GM23338 (cell line): ENCODE data around the gene M1AP. TPM values are rescaled to one million over a fixed set of nuclear protein-coding genes. Genes with fewer than 3 reads are reported as not detected.

ENCODE experiments used
- ATAC-seq: fragments of 200-7000 bp; cut with Tn5 transposase; 3 replicates; pipeline ENCODE4 v1.9.1; 2020
- DNase-seq: peaks from one replicate; pipeline ENCODE4 v3.0.0-alpha.2; 2015; ENCODE audit warnings: low spot score
- H2AFZ ChIP-seq: fragments of 200-600 bp; sonication (generic); 2 replicates; pipeline ENCODE4 v1.8.0; 2016; ENCODE audit warnings: antibody characterized with exemption, mild to moderate bottlenecking, moderate library complexity
- H3F3A ChIP-seq: fragments of 200-600 bp; sonication (generic); replicated peaks from 2 replicates; pipeline ENCODE4 v1.8.0; 2017; ENCODE audit warnings: antibody characterized with exemption, mixed run types, low read depth
- H3K27ac ChIP-seq: fragments of 200-600 bp; sonication (generic); 2 replicates; pipeline ENCODE4 v1.6.1; 2016; ENCODE audit warnings: low read depth
- H3K27me3 ChIP-seq: fragments of 200-600 bp; sonication (generic); 2 replicates; pipeline ENCODE4 v1.8.0; 2016; ENCODE audit warnings: mild to moderate bottlenecking, mixed run types, moderate library complexity; ENCODE audit not compliant: insufficient read depth
- H3K36me3 ChIP-seq: fragments of 200-600 bp; sonication (generic); 2 replicates; pipeline ENCODE4 v1.8.0; 2016; ENCODE audit warnings: mild to moderate bottlenecking; ENCODE audit not compliant: insufficient read depth
- H3K4me1 ChIP-seq: fragments of 200-600 bp; sonication (generic); 2 replicates; pipeline ENCODE4 v1.8.0; 2016; ENCODE audit warnings: mild to moderate bottlenecking, moderate library complexity; ENCODE audit not compliant: insufficient read depth
- H3K4me2 ChIP-seq: fragments of 200-600 bp; sonication (generic); 2 replicates; pipeline ENCODE4 v1.7.1; 2017; ENCODE audit warnings: mixed run types
- H3K4me3 ChIP-seq: fragments of 200-600 bp; sonication (generic); 2 replicates; pipeline ENCODE4 v1.6.1; 2016; ENCODE audit warnings: mixed run types
- H3K79me2 ChIP-seq: fragments of 200-600 bp; sonication (generic); replicated peaks from 2 replicates; pipeline ENCODE4 v1.8.0; 2017; ENCODE audit warnings: mild to moderate bottlenecking; ENCODE audit not compliant: insufficient read depth
- H3K9me2 ChIP-seq: fragments of 200-600 bp; sonication (generic); 2 replicates; pipeline ENCODE4 v1.8.0; 2017; ENCODE audit not compliant: insufficient read depth
- H4K20me1 ChIP-seq: fragments of 200-600 bp; sonication (generic); replicated peaks from 2 replicates; pipeline ENCODE4 v1.8.0; 2017; ENCODE audit warnings: mild to moderate bottlenecking; ENCODE audit not compliant: insufficient read depth
- H3K27ac Mint-ChIP-seq: 2 replicates; pipeline ENCODE4 v1.8.0; 2020; ENCODE audit warnings: inconsistent platforms, mild to moderate bottlenecking, moderate library complexity, mixed read lengths
- H3K27me3 Mint-ChIP-seq: 3 replicates; pipeline ENCODE4 v1.8.0; 2022; ENCODE audit warnings: low read depth, mild to moderate bottlenecking, moderate library complexity, mixed read lengths, inconsistent platforms; ENCODE audit not compliant: insufficient read depth, poor library complexity
- H3K36me3 Mint-ChIP-seq: 3 replicates; pipeline ENCODE4 v1.8.0; 2021; ENCODE audit warnings: low read depth, mild to moderate bottlenecking, inconsistent platforms, moderate library complexity, mixed read lengths
- H3K4me1 Mint-ChIP-seq: 3 replicates; pipeline ENCODE4 v1.8.0; 2020; ENCODE audit warnings: mild to moderate bottlenecking, inconsistent platforms, mixed read lengths
- H3K4me3 Mint-ChIP-seq: 3 replicates; pipeline ENCODE4 v1.8.0; 2021; ENCODE audit warnings: moderate library complexity, mild to moderate bottlenecking, inconsistent platforms, mixed read lengths
- H3K9me3 Mint-ChIP-seq: 3 replicates; pipeline ENCODE4 v1.8.0; 2020; ENCODE audit warnings: moderate library complexity, mild to moderate bottlenecking, inconsistent platforms, mixed read lengths
- CREB1 ChIP-seq: fragments of 250-450 bp; sonication (Bioruptor Pico); IDR thresholded peaks from 2 replicates; pipeline ENCODE4 v1.5.0; 2020; ENCODE audit warnings: low read depth, mild to moderate bottlenecking, moderate library complexity
- CTCF ChIP-seq, 2 experiments: fragments of 200-600 bp in 1 of 2; sonication (generic) in 1 of 2; conservative IDR thresholded peaks; 2 replicates each; pipeline versions ENCODE4 v1.5.1 to v1.6.1; 2016 to 2017; ENCODE audit warnings: antibody characterized with exemption in 2 of 2, low read depth in 2 of 2, mild to moderate bottlenecking in 2 of 2, moderate library complexity in 1 of 2
- ETS1 ChIP-seq: IDR thresholded peaks from 2 replicates; pipeline ENCODE4 v1.6.1; 2016; ENCODE audit warnings: antibody characterized with exemption
- EZH2 ChIP-seq: fragments of 200-600 bp; sonication (generic); IDR thresholded peaks from one replicate; pipeline ENCODE4 v1.8.0; 2017; ENCODE audit warnings: antibody characterized with exemption, mild to moderate bottlenecking, low read depth; ENCODE audit not compliant: unreplicated experiment
- EZH2phosphoT487 ChIP-seq: fragments of 200-600 bp; sonication (generic); IDR thresholded peaks from one replicate; pipeline ENCODE4 v1.8.1; 2018; ENCODE audit warnings: antibody characterized with exemption; ENCODE audit not compliant: unreplicated experiment
- JUNB ChIP-seq: IDR thresholded peaks from one replicate; pipeline ENCODE4 v1.6.1; 2016; ENCODE audit warnings: antibody characterized with exemption; ENCODE audit not compliant: unreplicated experiment
- NANOG ChIP-seq: IDR thresholded peaks from 2 replicates; pipeline ENCODE4 v1.6.1; 2016; ENCODE audit warnings: antibody characterized with exemption, borderline replicate concordance
- POLR2AphosphoS5 ChIP-seq: IDR thresholded peaks from 2 replicates; pipeline ENCODE4 v1.6.1; 2016; ENCODE audit warnings: antibody characterized with exemption, low read depth
- REST ChIP-seq: IDR thresholded peaks from one replicate; pipeline ENCODE4 v1.6.1; 2018; ENCODE audit warnings: antibody characterized with exemption; ENCODE audit not compliant: unreplicated experiment
- STAT1 ChIP-seq: IDR thresholded peaks from one replicate; pipeline ENCODE4 v1.6.1; 2016; ENCODE audit warnings: antibody characterized with exemption; ENCODE audit not compliant: unreplicated experiment
- ZNF114 ChIP-seq: fragments of 250-450 bp; sonication (Bioruptor Pico); IDR thresholded peaks from 2 replicates; pipeline ENCODE4 v1.5.0; 2020; ENCODE audit warnings: mild to moderate bottlenecking, moderate library complexity
- ZNF331 ChIP-seq: fragments of 250-450 bp; sonication (Bioruptor Pico); IDR thresholded peaks from 2 replicates; pipeline ENCODE4 v1.5.0; 2020; ENCODE audit warnings: low read depth, mild to moderate bottlenecking, moderate library complexity
- polyA plus RNA-seq: library from polyadenylated mRNA; unstranded; fragments of >200 nt; fragmentation: Nextera tagmentation; extraction: Ambion mirVana; gene quantifications from 2 replicates; pipeline ENCODE4 v1.2.1, GENCODE V29; 2016
- total RNA-seq: library from RNA; depleted of rRNA; stranded (reverse); fragments of >200 nt; shearing (Covaris generic); gene quantifications from 2 replicates; pipeline ENCODE4 v1.2.3, GENCODE V29; 2014

M1AP gene
- total and polyA plus RNA-seq, 2 experiments from 2014 or later: 5.1 to 12.1 TPM

- TF ChIP-seq NANOG (no peak), EZH2phosphoT487 (no peak), CTCF (conservative IDR thresholded peaks at IDR 0.05; ENCODE audit: low read depth in 2 of 2) (no peak), POLR2AphosphoS5 (no peak), ZNF114 (CRISPR knock-in tag) (no peak)
Measured at GRCh38 chr2:74571058-74571457, 77.1 kb downstream of the M1AP start (continued).

- no peaks in the 10 kb centered on the region for H3K9me3 Mint-ChIP-seq
- Histone ChIP-seq H3K4me2 (no peak overlapping the region), H3K79me2 (no peaks in the 10 kb centered on the region), H3K4me1 (no peaks in the 10 kb centered on the region), H2AFZ (no peak overlapping the region), H3K9me2 (no peaks in the 10 kb centered on the region), H3K27me3 (no peaks in the 10 kb centered on the region), H3K4me3 (no peak overlapping the region), H3F3A (no peaks in the 10 kb centered on the region), H3K36me3 (no peaks in the 10 kb centered on the region), H3K27ac (no peak overlapping the region), H4K20me1 (no peaks in the 10 kb centered on the region; the same call in 1 of the 2 replicates)
- no peaks in the 10 kb centered on the region for H3K4me1 Mint-ChIP-seq
- DNase-seq (no peak), ATAC-seq (no peak)
- H3K27ac Mint-ChIP-seq: no peak overlapping the region
- peaks cover 1% of the 10 kb centered on the region for H3K27me3 Mint-ChIP-seq
- H3K36me3 Mint-ChIP-seq: no peaks in the 10 kb centered on the region
- TF ChIP-seq ZNF114 (CRISPR knock-in tag): no peak
- no peak overlapping the region for H3K4me3 Mint-ChIP-seq
Measured at GRCh38 chr2:74569686-74570085, 78.4 kb downstream of the M1AP start.

DNA sequence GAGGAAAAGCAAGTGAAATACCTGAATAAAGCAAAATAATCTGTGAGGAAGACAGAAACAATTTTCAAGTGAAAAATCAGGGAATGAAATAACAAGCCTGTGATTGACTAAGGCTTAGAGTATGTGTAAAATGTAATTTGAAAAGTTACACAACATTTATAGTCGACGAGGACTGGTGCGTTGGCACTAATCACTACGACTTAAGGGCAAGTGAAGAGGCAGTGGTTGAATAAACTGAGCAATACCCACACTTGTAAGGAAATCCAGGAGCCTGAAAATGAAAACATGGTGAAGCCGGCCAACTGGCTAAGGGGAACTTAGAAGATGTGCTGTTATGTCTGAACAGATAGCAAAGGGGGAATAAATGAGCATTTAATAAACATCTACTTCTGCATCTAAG, 80.2 kb downstream of the M1AP start:
- Mint-ChIP-seq H3K36me3 (no peaks in the 10 kb centered on the region), H3K4me3 (no peak overlapping the region), H3K27ac (no peak overlapping the region), H3K9me3 (no peaks in the 10 kb centered on the region), H3K27me3 (peaks cover 5% of the 10 kb centered on the region), H3K4me1 (no peaks in the 10 kb centered on the region)
- ATAC-seq (no peak), DNase-seq (no peak)
- Histone ChIP-seq H3F3A (no peaks in the 10 kb centered on the region), H3K36me3 (no peaks in the 10 kb centered on the region), H3K4me3 (no peak overlapping the region), H3K9me2 (no peaks in the 10 kb centered on the region), H3K27me3 (no peaks in the 10 kb centered on the region), H2AFZ (no peak overlapping the region), H3K4me2 (no peak overlapping the region), H3K4me1 (no peaks in the 10 kb centered on the region), H4K20me1 (no peaks in the 10 kb centered on the region; the same call in 1 of the 2 replicates), H3K27ac (no peak overlapping the region), H3K79me2 (no peaks in the 10 kb centered on the region)
- TF ChIP-seq STAT1: no peak
- TF ChIP-seq ZNF331 (CRISPR knock-in tag): no peak
- TF ChIP-seq ETS1: no peak
- no peak for TF ChIP-seq REST
- TF ChIP-seq JUNB: no peak
- TF ChIP-seq EZH2: no peak
- TF ChIP-seq CTCF (conservative IDR thresholded peaks at IDR 0.05; ENCODE audit: low read depth in 2 of 2): no peak
- no peak for TF ChIP-seq ZNF114 (CRISPR knock-in tag)
- no peak for TF ChIP-seq CREB1
- no peak for TF ChIP-seq POLR2AphosphoS5
- TF ChIP-seq EZH2phosphoT487: no peak
